ENCODE results near the gene FBXO31. TPM values are rescaled to one million over a fixed set of nuclear protein-coding genes. Genes with fewer than 3 reads are reported as not detected.

FBXO31 gene
- total RNA-seq, 4 donors from 2014 or later = 39.9 to 89.3 (median 53.6) TPM

GRCh38 chr16:87279094-87279658 lies 104.4 kb downstream of the FBXO31 start:
- H3K27ac ChIP-seq = no peak overlapping the region
- no peaks in the 10 kb centered on the region for H3K36me3 ChIP-seq
- H3K4me1 ChIP-seq = peaks cover 13% of the 10 kb centered on the region
- DNase-seq (ENCODE audit: low spot score in 2 of 2) = no peak
- TF ChIP-seq POLR2A (IDR thresholded peaks at IDR 0.05) = no peak
- no peak for TF ChIP-seq EP300 (IDR thresholded peaks at IDR 0.05)
- no peak for TF ChIP-seq POLR2AphosphoS5 (IDR thresholded peaks at IDR 0.05)
- TF ChIP-seq CTCF (IDR thresholded peaks at IDR 0.05) = no peak
- no peak overlapping the region for H3K4me3 ChIP-seq
- H3K27me3 ChIP-seq = peaks cover 5% of the 10 kb centered on the region
- H3K9me3 ChIP-seq = no peaks in the 10 kb centered on the region
- 79% methylated on average over 18 of the region's 18 CpGs for WGBS

- DNase-seq (ENCODE audit: low spot score in 2 of 2) = peak in 1 of 2 donors; percentile 87
- 51% methylated on average over 38 of the region's 38 CpGs for WGBS
Measured at GRCh38 chr16:87278191-87279093, 105.1 kb downstream of the FBXO31 start.

More at GRCh38 chr16:87278191-87279093, 105.1 kb downstream of the FBXO31 start:
- no peak overlapping the region for H3K4me3 ChIP-seq
- no peaks in the 10 kb centered on the region for H3K36me3 ChIP-seq
- H3K27me3 ChIP-seq = peaks cover 5% of the 10 kb centered on the region
- peaks cover 13% of the 10 kb centered on the region for H3K4me1 ChIP-seq
- TF ChIP-seq CTCF (IDR thresholded peaks at IDR 0.05) = peak; percentile 66 to 87
- no peak for TF ChIP-seq EP300 (IDR thresholded peaks at IDR 0.05)
- no peak for TF ChIP-seq POLR2AphosphoS5 (IDR thresholded peaks at IDR 0.05)
- H3K27ac ChIP-seq = no peak overlapping the region
- no peaks in the 10 kb centered on the region for H3K9me3 ChIP-seq

Other genes starting within 250 kb of the FBXO31 start
- 10 to 100 TPM in 1 of 4 donors, not detected in 3; 17.5 TPM for gene C16orf95, start 66.4 kb downstream of the FBXO31 start, total RNA-seq
- 10 to 100 TPM; 57.8 to 82.0 (median 71.3) TPM for gene MAP1LC3B, start 8.6 kb upstream of the FBXO31 start, total RNA-seq
- gene ZCCHC14, start 109.2 kb upstream of the FBXO31 start, total RNA-seq = 10 to 100 TPM; 21.8 to 64.0 (median 28.8) TPM
- gene JPH3, start 218.7 kb upstream of the FBXO31 start, total RNA-seq = not detected